K562 (cell line): Measurements from ENCODE around the gene PPP1CB. TPM values are rescaled to one million over a fixed set of nuclear protein-coding genes. Genes with fewer than 3 reads are reported as not detected.

Experiments
- MBD2 ChIP-seq: sonication (generic); IDR thresholded peaks from 2 replicates; pipeline ENCODE4 v1.6.1; 2016; ENCODE audit warnings: low read depth, borderline replicate concordance
- NCOA1 ChIP-seq: fragments of 450-650 bp; IDR thresholded peaks from 2 replicates; pipeline ENCODE4 v1.6.1; 2016; ENCODE audit warnings: low read depth
- POLR2A ChIP-seq: fragments of 450-650 bp; conservative IDR thresholded peaks from 2 replicates; pipeline ENCODE4 v1.6.1; 2016
- POLR3G ChIP-seq: IDR thresholded peaks from 2 replicates; pipeline ENCODE4 v1.6.1; 2011; ENCODE audit not compliant: insufficient read length, insufficient replicate concordance; ENCODE audit errors: extremely low read depth
- RBM22 ChIP-seq: fragments of 200-400 bp; formaldehyde crosslinking; IDR thresholded peaks from 2 replicates; pipeline ENCODE4 v1.6.1; 2018; ENCODE audit warnings: low read length, low read depth; ENCODE audit not compliant: poor library complexity, severe bottlenecking
- SLC30A9 ChIP-seq: fragments of 250-450 bp; sonication (Bioruptor Pico); IDR thresholded peaks from 2 replicates; pipeline ENCODE4 v1.8.0; 2022; ENCODE audit warnings: mild to moderate bottlenecking, moderate library complexity
- SREBF2 ChIP-seq: sonication (generic); formaldehyde crosslinking; IDR thresholded peaks from 2 replicates; pipeline ENCODE4 v1.4.0; 2020; ENCODE audit warnings: mild to moderate bottlenecking, missing genetic modification reagents
- SRSF1 ChIP-seq: fragments of 200-400 bp; formaldehyde crosslinking; IDR thresholded peaks from 2 replicates; pipeline ENCODE4 v1.6.1; 2017; ENCODE audit warnings: mild to moderate bottlenecking, low read depth, low read length, moderate library complexity
- SUPT5H ChIP-seq: fragments of 450-650 bp; IDR thresholded peaks from 2 replicates; pipeline ENCODE4 v1.6.1; 2016
- TCFL5 ChIP-seq: fragments of 250-450 bp; sonication (Bioruptor Pico); conservative IDR thresholded peaks from 2 replicates; pipeline ENCODE4 v1.6.1; 2021; ENCODE audit warnings: mild to moderate bottlenecking, moderate library complexity, matching md5 sums
- ZNF263 ChIP-seq: sonication (generic); formaldehyde crosslinking; IDR thresholded peaks from 2 replicates; pipeline ENCODE4 v1.8.0; 2022; ENCODE audit warnings: mild to moderate bottlenecking, missing genetic modification reagents, borderline replicate concordance
- ZNF551 ChIP-seq: fragments of 250-450 bp; sonication (Bioruptor Pico); IDR thresholded peaks from 2 replicates; pipeline ENCODE4 v1.5.0; 2021; ENCODE audit warnings: mild to moderate bottlenecking, moderate library complexity
- ZNF707 ChIP-seq: fragments of 250-450 bp; sonication (Bioruptor Pico); conservative IDR thresholded peaks from 2 replicates; pipeline ENCODE4 v1.8.0; 2022; ENCODE audit warnings: inconsistent platforms, mild to moderate bottlenecking, moderate library complexity
- polyA plus RNA-seq, 8 experiments: library from polyadenylated mRNA; depleted of rRNA in 4 of 8; stranded (reverse) in 5 of 8; unstranded in 3 of 8; fragments of >200 nt; fragmentation: Nextera tagmentation in 2 of 8; fragmentation: Illumina TruSeq in 1 of 8; extraction: Ambion mirVana in 2 of 8; extraction: Trizol in 1 of 8; gene quantifications; 2 replicates each; pipeline versions ENCODE4 v1.2.1 to v1.2.3, GENCODE V29; 2011 to 2014; ENCODE audit warnings: inconsistent platforms in 1 of 8, missing spikeins in 1 of 8
- total RNA-seq, 7 experiments: library from RNA; depleted of rRNA in 6 of 7; stranded (reverse); fragments of >200 nt in 6 of 7; fragmentation: Illumina TruSeq in 2 of 7; extraction: Trizol in 2 of 7; gene quantifications; 2 replicates each; pipeline versions ENCODE4 v1.2.1 to v1.2.3, GENCODE V29; 2011 to 2021; ENCODE audit warnings: low replicate concordance in 1 of 7
- TF ChIP-seq, protein P1 (sequence below): sonication (generic); formaldehyde crosslinking; IDR thresholded peaks from 2 replicates; pipeline ENCODE4 v1.8.1; 2023; ENCODE audit warnings: mild to moderate bottlenecking, missing genetic modification reagents
- TF ChIP-seq, protein P2 (sequence below): fragments of 250-450 bp; sonication (Bioruptor Pico); IDR thresholded peaks from 2 replicates; pipeline ENCODE4 v1.4.0; 2020
- TF ChIP-seq, protein P3 (sequence below): fragments of 450-650 bp; IDR thresholded peaks from 2 replicates; pipeline ENCODE4 v1.6.1; 2016; ENCODE audit warnings: antibody characterized with exemption
- TF ChIP-seq, protein P4 (sequence below): fragments of 250-450 bp; sonication (Bioruptor Pico); IDR thresholded peaks from 2 replicates; pipeline ENCODE4 v1.8.0; 2021; ENCODE audit warnings: moderate library complexity, mild to moderate bottlenecking, inconsistent platforms

The PPP1CB gene
- total and polyA plus RNA-seq, 9 of the 15 experiments (the other 6 are each of a cell fraction or from before 2014, with no cell fraction given) = 25.6 to 118 (median 58.9) TPM

DNA sequence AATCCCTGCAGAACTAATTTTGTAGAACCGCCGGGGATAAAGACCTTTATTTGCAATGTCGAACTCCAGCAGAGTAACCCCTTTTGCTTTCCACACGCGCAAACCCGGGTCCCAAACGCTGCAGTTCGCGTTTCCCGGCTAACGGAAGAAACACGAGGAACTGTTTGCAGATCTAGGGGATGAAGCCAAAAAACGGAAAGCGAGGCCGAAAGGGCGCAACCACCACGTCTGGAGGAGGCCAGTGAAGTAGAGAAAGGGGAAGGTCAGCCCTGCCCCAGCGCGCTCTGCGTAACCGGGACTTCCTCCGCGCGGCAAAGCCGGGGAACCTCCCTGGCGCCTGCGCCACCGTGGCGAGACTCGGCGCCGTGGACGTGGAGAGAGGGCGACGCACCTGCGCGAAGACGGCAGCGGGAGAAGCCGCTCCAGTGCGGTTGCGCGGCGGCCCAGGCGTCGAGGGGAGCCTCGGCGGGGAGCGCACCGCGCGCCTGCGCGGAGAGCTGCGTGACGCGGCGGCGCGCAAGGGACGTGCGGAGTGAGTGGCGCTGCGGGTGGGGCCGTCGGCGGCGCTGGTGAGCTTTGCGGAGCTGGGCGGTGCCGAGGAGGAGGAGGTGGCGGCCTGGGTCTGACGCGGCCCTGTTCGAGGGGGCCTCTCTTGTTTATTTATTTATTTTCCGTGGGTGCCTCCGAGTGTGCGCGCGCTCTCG is at the start of gene PPP1CB (continued):
- TF ChIP-seq, protein P1, sequence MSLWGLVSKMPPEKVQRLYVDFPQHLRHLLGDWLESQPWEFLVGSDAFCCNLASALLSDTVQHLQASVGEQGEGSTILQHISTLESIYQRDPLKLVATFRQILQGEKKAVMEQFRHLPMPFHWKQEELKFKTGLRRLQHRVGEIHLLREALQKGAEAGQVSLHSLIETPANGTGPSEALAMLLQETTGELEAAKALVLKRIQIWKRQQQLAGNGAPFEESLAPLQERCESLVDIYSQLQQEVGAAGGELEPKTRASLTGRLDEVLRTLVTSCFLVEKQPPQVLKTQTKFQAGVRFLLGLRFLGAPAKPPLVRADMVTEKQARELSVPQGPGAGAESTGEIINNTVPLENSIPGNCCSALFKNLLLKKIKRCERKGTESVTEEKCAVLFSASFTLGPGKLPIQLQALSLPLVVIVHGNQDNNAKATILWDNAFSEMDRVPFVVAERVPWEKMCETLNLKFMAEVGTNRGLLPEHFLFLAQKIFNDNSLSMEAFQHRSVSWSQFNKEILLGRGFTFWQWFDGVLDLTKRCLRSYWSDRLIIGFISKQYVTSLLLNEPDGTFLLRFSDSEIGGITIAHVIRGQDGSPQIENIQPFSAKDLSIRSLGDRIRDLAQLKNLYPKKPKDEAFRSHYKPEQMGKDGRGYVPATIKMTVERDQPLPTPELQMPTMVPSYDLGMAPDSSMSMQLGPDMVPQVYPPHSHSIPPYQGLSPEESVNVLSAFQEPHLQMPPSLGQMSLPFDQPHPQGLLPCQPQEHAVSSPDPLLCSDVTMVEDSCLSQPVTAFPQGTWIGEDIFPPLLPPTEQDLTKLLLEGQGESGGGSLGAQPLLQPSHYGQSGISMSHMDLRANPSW (CRISPR knock-in tag) = 0 out of 2 replicates have a peak, but pooled peaks have one; percentile 57
- no peak for TF ChIP-seq NCOA1
- no peak for TF ChIP-seq SLC30A9
- TF ChIP-seq ZNF551 (CRISPR knock-in tag) = no peak
- peak; percentile 45; the same call in 1 of the 2 replicates for TF ChIP-seq MBD2
- TF ChIP-seq, protein P2, sequence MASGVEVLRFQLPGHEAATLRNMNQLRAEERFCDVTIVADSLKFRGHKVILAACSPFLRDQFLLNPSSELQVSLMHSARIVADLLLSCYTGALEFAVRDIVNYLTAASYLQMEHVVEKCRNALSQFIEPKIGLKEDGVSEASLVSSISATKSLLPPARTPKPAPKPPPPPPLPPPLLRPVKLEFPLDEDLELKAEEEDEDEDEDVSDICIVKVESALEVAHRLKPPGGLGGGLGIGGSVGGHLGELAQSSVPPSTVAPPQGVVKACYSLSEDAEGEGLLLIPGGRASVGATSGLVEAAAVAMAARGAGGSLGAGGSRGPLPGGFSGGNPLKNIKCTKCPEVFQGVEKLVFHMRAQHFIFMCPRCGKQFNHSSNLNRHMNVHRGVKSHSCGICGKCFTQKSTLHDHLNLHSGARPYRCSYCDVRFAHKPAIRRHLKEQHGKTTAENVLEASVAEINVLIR = peak; percentile 77; the same call in 1 of the 2 replicates
- TF ChIP-seq ZNF263 (CRISPR knock-in tag) = no peak
- peak; percentile 84 for TF ChIP-seq SUPT5H
- TF ChIP-seq, protein P3, sequence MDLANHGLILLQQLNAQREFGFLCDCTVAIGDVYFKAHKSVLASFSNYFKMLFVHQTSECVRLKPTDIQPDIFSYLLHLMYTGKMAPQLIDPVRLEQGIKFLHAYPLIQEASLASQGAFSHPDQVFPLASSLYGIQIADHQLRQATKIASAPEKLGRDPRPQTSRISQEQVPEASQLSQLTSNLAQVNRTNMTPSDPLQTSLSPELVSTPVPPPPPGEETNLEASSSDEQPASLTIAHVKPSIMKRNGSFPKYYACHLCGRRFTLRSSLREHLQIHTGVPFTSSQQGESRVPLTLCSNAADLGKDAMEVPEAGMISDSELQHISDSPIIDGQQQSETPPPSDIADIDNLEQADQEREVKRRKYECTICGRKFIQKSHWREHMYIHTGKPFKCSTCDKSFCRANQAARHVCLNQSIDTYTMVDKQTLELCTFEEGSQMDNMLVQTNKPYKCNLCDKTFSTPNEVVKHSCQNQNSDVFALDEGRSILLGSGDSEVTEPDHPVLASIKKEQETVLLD = peak; percentile 94
- TF ChIP-seq ZNF707 = no peak
- TF ChIP-seq, protein P4, sequence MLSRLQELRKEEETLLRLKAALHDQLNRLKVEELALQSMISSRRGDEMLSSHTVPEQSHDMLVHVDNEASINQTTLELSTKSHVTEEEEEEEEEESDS (CRISPR knock-in tag) = no peak
- TF ChIP-seq SRSF1 = no peak
- TF ChIP-seq POLR3G = no peak
- peak; percentile 89 for TF ChIP-seq POLR2A
- TF ChIP-seq SREBF2 (CRISPR knock-in tag) = no peak
- TF ChIP-seq TCFL5 (CRISPR knock-in tag) = no peak
- peak; percentile 3 for TF ChIP-seq RBM22
